ENCODE measurements around the gene CHD2.

DNA sequence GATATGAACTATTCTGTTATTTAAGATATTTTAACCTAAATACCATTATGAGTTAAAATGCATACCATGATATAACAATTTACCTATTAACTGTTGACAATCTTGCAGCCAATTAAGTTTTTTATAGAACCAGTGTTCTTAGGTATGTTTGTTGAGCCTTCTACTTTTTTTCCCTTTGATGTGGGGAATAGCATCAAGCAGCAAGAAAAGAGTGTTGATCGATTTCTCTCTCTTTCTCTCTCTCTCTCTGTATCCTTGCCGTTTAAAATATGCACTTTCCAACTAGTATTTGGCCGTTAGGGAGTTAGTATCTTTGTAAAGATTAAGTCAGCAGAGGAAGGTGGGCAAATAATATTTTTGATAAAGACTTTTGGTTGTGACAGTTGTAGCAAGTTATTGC lies 5.9 kb downstream of the CHD2 start:
- TF ChIP-seq, protein P1, sequence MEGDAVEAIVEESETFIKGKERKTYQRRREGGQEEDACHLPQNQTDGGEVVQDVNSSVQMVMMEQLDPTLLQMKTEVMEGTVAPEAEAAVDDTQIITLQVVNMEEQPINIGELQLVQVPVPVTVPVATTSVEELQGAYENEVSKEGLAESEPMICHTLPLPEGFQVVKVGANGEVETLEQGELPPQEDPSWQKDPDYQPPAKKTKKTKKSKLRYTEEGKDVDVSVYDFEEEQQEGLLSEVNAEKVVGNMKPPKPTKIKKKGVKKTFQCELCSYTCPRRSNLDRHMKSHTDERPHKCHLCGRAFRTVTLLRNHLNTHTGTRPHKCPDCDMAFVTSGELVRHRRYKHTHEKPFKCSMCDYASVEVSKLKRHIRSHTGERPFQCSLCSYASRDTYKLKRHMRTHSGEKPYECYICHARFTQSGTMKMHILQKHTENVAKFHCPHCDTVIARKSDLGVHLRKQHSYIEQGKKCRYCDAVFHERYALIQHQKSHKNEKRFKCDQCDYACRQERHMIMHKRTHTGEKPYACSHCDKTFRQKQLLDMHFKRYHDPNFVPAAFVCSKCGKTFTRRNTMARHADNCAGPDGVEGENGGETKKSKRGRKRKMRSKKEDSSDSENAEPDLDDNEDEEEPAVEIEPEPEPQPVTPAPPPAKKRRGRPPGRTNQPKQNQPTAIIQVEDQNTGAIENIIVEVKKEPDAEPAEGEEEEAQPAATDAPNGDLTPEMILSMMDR (conservative IDR thresholded peaks at IDR 0.05), result no peak
- TF ChIP-seq EZH2 (IDR thresholded peaks at IDR 0.05; ENCODE audit: low read depth), result no peak
